K562 (cell line): Measurements from ENCODE around the gene ARFGAP3. TPM values are rescaled to one million over a fixed set of nuclear protein-coding genes. Genes with fewer than 3 reads are reported as not detected.

ENCODE experiments used
- ATF4 ChIP-seq: fragments of 450-650 bp; formaldehyde crosslinking; IDR thresholded peaks from 2 replicates; pipeline ENCODE4 v1.4.0; 2022; ENCODE audit warnings: mild to moderate bottlenecking, moderate library complexity
- ATF6 ChIP-seq: sonication (generic); formaldehyde crosslinking; IDR thresholded peaks from 2 replicates; pipeline ENCODE4 v1.4.0; 2020; ENCODE audit warnings: mild to moderate bottlenecking, missing genetic modification reagents
- CAMTA2 ChIP-seq: fragments of 250-450 bp; sonication (Bioruptor Pico); conservative IDR thresholded peaks from 2 replicates; pipeline ENCODE4 v1.5.1; 2022
- CHCHD3 ChIP-seq: fragments of 250-450 bp; sonication (Bioruptor Pico); IDR thresholded peaks from 2 replicates; pipeline ENCODE4 v2.1.2; 2022; ENCODE audit warnings: mild to moderate bottlenecking
- RBM22 ChIP-seq: fragments of 200-400 bp; formaldehyde crosslinking; IDR thresholded peaks from 2 replicates; pipeline ENCODE4 v1.6.1; 2018; ENCODE audit warnings: low read length, low read depth; ENCODE audit not compliant: poor library complexity, severe bottlenecking
- SIN3A ChIP-seq, 2 experiments: fragments of 150-350 bp in 1 of 2; IDR thresholded peaks; 2 replicates each; pipeline ENCODE4 v1.6.1; 2011 to 2016; ENCODE audit warnings: borderline replicate concordance in 2 of 2, low read depth in 2 of 2, low read length in 2 of 2, mild to moderate bottlenecking in 2 of 2, moderate library complexity in 2 of 2; ENCODE audit not compliant: control insufficient read depth in 1 of 2
- SMARCC2 ChIP-seq: fragments of 450-650 bp; IDR thresholded peaks from 2 replicates; pipeline ENCODE4 v1.6.1; 2017; ENCODE audit warnings: antibody characterized with exemption, moderate library complexity, mild to moderate bottlenecking, low read depth
- ZBTB17 ChIP-seq: fragments of 450-650 bp; formaldehyde crosslinking; IDR thresholded peaks from 2 replicates; pipeline ENCODE4 v1.4.0; 2020; ENCODE audit warnings: mild to moderate bottlenecking
- ZC3H11A ChIP-seq: IDR thresholded peaks from 2 replicates; pipeline ENCODE4 v1.6.1; 2012; ENCODE audit warnings: low read depth, low read length, improper control_type of control experiment
- polyA plus RNA-seq, 8 experiments: library from polyadenylated mRNA; depleted of rRNA in 4 of 8; stranded (reverse) in 5 of 8; unstranded in 3 of 8; fragments of >200 nt; fragmentation: Nextera tagmentation in 2 of 8; fragmentation: Illumina TruSeq in 1 of 8; extraction: Ambion mirVana in 2 of 8; extraction: Trizol in 1 of 8; gene quantifications; 2 replicates each; pipeline versions ENCODE4 v1.2.1 to v1.2.3, GENCODE V29; 2011 to 2014; ENCODE audit warnings: inconsistent platforms in 1 of 8, missing spikeins in 1 of 8
- total RNA-seq, 7 experiments: library from RNA; depleted of rRNA in 6 of 7; stranded (reverse); fragments of >200 nt in 6 of 7; fragmentation: Illumina TruSeq in 2 of 7; extraction: Trizol in 2 of 7; gene quantifications; 2 replicates each; pipeline versions ENCODE4 v1.2.1 to v1.2.3, GENCODE V29; 2011 to 2021; ENCODE audit warnings: low replicate concordance in 1 of 7
- TF ChIP-seq, protein P1 (sequence below), 2 experiments: fragments of 450-650 bp in 1 of 2; sonication (generic) in 1 of 2; formaldehyde crosslinking in 1 of 2; IDR thresholded peaks; 2 replicates each; pipeline versions ENCODE4 v1.7.1 to v1.9.0; 2016 to 2022; ENCODE audit warnings: inconsistent platforms in 1 of 2, mild to moderate bottlenecking in 1 of 2, missing genetic modification reagents in 1 of 2
- TF ChIP-seq, protein P2 (sequence below): fragments of 450-650 bp; IDR thresholded peaks from 2 replicates; pipeline ENCODE4 v1.6.1; 2017; ENCODE audit warnings: antibody characterized with exemption

Gene ARFGAP3
- total and polyA plus RNA-seq, 9 of the 15 experiments (the other 6 are each of a cell fraction or from before 2014, with no cell fraction given) = 14.2 to 31.9 (median 22.7) TPM

DNA sequence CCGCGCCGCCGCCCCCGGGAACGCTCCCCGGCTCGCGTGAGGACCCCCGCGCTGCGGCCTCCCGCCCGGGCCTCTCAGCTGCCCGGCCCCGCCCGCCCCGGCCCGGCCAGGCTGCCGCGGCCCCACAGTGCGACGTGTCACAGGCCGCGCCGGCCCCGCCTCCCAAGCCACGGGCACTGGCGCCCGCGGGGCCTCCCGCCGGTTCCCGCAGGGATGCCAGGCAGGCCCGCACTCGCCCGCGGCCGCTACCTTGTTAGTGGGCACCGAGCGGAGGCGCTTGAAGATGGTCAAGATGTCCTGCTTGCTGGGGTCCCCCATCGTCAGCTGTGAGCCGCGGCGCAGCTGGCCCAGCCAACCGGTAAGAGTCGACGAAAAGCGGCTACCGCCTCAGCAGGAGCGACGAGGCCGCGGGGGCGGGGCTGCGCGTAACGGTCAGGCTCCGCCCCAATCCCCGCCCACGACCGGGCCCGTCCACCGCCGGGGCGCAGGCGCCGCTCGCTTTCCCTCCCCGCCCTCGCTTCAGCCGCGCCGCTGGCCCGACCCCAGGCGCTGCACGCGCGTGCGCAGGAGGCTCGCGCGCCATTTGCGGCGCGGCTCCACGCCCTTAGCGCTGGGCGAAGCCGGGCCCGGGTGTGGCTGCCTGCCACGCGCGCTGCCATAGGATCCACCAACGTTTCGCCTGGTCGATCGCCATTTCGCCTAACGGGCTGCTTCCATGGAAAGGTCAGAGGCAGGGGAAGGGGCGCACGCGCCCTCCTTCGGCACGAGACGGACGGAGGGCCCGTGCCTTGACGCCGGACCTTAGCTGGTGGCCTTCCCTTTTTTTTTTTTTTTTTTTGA lies at the start of gene ARFGAP3 (continued):
- TF ChIP-seq, protein P1, sequence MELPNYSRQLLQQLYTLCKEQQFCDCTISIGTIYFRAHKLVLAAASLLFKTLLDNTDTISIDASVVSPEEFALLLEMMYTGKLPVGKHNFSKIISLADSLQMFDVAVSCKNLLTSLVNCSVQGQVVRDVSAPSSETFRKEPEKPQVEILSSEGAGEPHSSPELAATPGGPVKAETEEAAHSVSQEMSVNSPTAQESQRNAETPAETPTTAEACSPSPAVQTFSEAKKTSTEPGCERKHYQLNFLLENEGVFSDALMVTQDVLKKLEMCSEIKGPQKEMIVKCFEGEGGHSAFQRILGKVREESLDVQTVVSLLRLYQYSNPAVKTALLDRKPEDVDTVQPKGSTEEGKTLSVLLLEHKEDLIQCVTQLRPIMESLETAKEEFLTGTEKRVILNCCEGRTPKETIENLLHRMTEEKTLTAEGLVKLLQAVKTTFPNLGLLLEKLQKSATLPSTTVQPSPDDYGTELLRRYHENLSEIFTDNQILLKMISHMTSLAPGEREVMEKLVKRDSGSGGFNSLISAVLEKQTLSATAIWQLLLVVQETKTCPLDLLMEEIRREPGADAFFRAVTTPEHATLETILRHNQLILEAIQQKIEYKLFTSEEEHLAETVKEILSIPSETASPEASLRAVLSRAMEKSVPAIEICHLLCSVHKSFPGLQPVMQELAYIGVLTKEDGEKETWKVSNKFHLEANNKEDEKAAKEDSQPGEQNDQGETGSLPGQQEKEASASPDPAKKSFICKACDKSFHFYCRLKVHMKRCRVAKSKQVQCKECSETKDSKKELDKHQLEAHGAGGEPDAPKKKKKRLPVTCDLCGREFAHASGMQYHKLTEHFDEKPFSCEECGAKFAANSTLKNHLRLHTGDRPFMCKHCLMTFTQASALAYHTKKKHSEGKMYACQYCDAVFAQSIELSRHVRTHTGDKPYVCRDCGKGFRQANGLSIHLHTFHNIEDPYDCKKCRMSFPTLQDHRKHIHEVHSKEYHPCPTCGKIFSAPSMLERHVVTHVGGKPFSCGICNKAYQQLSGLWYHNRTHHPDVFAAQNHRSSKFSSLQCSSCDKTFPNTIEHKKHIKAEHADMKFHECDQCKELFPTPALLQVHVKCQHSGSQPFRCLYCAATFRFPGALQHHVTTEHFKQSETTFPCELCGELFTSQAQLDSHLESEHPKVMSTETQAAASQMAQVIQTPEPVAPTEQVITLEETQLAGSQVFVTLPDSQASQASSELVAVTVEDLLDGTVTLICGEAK (IDR thresholded peaks at IDR 0.05) = 0 out of 2 replicates have a peak, but pooled peaks have one; percentile 30
- TF ChIP-seq, protein P1 (CRISPR knock-in tag; IDR thresholded peaks at IDR 0.05) = no peak
- TF ChIP-seq SMARCC2 = no peak
- no peak for TF ChIP-seq ZC3H11A
- peak; percentile 91 for TF ChIP-seq ATF6 (CRISPR knock-in tag)
- TF ChIP-seq, protein P2, sequence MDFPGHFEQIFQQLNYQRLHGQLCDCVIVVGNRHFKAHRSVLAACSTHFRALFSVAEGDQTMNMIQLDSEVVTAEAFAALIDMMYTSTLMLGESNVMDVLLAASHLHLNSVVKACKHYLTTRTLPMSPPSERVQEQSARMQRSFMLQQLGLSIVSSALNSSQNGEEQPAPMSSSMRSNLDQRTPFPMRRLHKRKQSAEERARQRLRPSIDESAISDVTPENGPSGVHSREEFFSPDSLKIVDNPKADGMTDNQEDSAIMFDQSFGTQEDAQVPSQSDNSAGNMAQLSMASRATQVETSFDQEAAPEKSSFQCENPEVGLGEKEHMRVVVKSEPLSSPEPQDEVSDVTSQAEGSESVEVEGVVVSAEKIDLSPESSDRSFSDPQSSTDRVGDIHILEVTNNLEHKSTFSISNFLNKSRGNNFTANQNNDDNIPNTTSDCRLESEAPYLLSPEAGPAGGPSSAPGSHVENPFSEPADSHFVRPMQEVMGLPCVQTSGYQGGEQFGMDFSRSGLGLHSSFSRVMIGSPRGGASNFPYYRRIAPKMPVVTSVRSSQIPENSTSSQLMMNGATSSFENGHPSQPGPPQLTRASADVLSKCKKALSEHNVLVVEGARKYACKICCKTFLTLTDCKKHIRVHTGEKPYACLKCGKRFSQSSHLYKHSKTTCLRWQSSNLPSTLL = no peak
- no peak for TF ChIP-seq ATF4 (CRISPR knock-in tag)
- TF ChIP-seq CAMTA2 (CRISPR knock-in tag) = no peak
- TF ChIP-seq ZBTB17 = no peak
- TF ChIP-seq CHCHD3 (CRISPR knock-in tag) = no peak
- TF ChIP-seq RBM22 = no peak
- peak; percentile 80 to 90; a peak in 3 of 4 replicates for TF ChIP-seq SIN3A (IDR thresholded peaks at IDR 0.05; ENCODE audit: borderline replicate concordance in 2 of 2, control insufficient read depth in 1 of 2, low read depth in 2 of 2, low read length in 2 of 2)
